ENCODE data around the gene MEDAG.

The MEDAG gene

GRCh38 chr13:30870049-30870884 is 35.8 kb upstream of the MEDAG start (continued):
- TF ChIP-seq, protein P1, sequence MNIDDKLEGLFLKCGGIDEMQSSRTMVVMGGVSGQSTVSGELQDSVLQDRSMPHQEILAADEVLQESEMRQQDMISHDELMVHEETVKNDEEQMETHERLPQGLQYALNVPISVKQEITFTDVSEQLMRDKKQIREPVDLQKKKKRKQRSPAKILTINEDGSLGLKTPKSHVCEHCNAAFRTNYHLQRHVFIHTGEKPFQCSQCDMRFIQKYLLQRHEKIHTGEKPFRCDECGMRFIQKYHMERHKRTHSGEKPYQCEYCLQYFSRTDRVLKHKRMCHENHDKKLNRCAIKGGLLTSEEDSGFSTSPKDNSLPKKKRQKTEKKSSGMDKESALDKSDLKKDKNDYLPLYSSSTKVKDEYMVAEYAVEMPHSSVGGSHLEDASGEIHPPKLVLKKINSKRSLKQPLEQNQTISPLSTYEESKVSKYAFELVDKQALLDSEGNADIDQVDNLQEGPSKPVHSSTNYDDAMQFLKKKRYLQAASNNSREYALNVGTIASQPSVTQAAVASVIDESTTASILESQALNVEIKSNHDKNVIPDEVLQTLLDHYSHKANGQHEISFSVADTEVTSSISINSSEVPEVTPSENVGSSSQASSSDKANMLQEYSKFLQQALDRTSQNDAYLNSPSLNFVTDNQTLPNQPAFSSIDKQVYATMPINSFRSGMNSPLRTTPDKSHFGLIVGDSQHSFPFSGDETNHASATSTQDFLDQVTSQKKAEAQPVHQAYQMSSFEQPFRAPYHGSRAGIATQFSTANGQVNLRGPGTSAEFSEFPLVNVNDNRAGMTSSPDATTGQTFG (tag by site-specific recombination; IDR thresholded peaks at IDR 0.05; ENCODE audit: borderline replicate concordance), result no peak
- TF ChIP-seq ZBTB20 (tag by site-specific recombination; IDR thresholded peaks at IDR 0.05), result no peak; the same call in 1 of the 2 replicates

DNA sequence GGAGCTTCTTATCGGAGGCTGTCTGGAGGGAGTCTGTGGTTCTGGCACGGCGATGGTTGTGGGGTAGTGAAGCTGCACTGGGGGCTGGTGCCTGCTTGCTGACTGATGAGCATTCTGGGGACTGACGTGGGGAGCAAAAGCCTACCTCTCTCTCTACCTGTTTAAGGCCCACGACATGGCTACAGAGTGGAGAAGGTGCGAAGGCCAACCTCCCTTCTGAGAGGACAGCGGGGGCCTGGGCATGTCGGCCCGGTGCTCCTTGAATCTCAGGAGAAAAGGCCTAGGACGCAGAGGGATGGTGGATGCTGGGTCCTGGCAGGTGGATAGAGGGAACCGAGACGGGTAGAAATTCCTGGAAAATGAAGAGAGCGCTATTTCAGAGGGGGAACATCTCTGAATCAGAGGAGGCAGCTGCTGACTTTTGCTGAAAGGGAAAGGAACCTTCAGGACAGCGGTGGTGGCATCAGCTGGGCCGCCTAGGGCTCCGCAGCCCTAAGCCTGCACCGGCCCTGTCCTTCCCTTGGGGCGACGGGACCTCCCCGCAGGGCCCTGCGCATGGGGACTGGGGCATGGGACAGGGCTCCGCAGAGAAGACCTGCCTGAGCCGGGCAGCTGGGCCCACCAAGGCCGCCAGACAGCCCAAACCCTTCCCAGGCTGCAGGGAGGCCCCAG is 35.0 kb upstream of the MEDAG start:
- Histone ChIP-seq H3K4me3 (ENCODE audit: low read depth, low read length) (no peak overlapping the region), H3K4me1 (ENCODE audit: control insufficient read depth, insufficient read depth, low read length) (no peaks in the 10 kb centered on the region), H3K9me3 (ENCODE audit: control insufficient read depth, insufficient read depth, low read depth, low read length) (no peaks in the 10 kb centered on the region), H3K27ac (ENCODE audit: extremely low read depth, low read depth, low read length) (no peak overlapping the region), H3K36me3 (ENCODE audit: control insufficient read depth in 2 of 2, insufficient read depth in 1 of 2, low read length in 2 of 2) (no peaks in the 10 kb centered on the region)
- TF ChIP-seq ZNF211 (tag by site-specific recombination; IDR thresholded peaks at IDR 0.05; ENCODE audit: low read depth), result no peak
- TF ChIP-seq HOXC10 (CRISPR knock-in tag; IDR thresholded peaks at IDR 0.05), result no peak
- no peak for TF ChIP-seq ZBTB8A (tag by site-specific recombination; IDR thresholded peaks at IDR 0.05)
- no peak for TF ChIP-seq ZNF18 (tag by site-specific recombination; IDR thresholded peaks at IDR 0.05)
- TF ChIP-seq ZNF777 (tag by site-specific recombination; IDR thresholded peaks at IDR 0.05; ENCODE audit: borderline replicate concordance), result no peak
- no peak for TF ChIP-seq ZNF23 (tag by site-specific recombination; IDR thresholded peaks at IDR 0.05; ENCODE audit: borderline replicate concordance)
- TF ChIP-seq ZNF548 (tag by site-specific recombination; IDR thresholded peaks at IDR 0.05), result no peak
- no peak for TF ChIP-seq ZNF133 (tag by site-specific recombination; IDR thresholded peaks at IDR 0.05)
- no peak for TF ChIP-seq ZNF266 (tag by site-specific recombination; IDR thresholded peaks at IDR 0.05; ENCODE audit: low read depth)
- no peak for TF ChIP-seq KLF9 (tag by site-specific recombination; IDR thresholded peaks at IDR 0.05; ENCODE audit: low read depth)
- TF ChIP-seq ZFP37 (tag by site-specific recombination; IDR thresholded peaks at IDR 0.05), result no peak
- TF ChIP-seq SCRT2 (tag by site-specific recombination; IDR thresholded peaks at IDR 0.05), result no peak
- TF ChIP-seq PRDM4 (tag by site-specific recombination; IDR thresholded peaks at IDR 0.05), result no peak
- TF ChIP-seq ZNF561 (tag by site-specific recombination; IDR thresholded peaks at IDR 0.05; ENCODE audit: borderline replicate concordance), result no peak
- TF ChIP-seq ZNF707 (tag by site-specific recombination; IDR thresholded peaks at IDR 0.05), result no peak
- no peak for TF ChIP-seq RBAK (tag by site-specific recombination; IDR thresholded peaks at IDR 0.05)
- TF ChIP-seq, protein P2, sequence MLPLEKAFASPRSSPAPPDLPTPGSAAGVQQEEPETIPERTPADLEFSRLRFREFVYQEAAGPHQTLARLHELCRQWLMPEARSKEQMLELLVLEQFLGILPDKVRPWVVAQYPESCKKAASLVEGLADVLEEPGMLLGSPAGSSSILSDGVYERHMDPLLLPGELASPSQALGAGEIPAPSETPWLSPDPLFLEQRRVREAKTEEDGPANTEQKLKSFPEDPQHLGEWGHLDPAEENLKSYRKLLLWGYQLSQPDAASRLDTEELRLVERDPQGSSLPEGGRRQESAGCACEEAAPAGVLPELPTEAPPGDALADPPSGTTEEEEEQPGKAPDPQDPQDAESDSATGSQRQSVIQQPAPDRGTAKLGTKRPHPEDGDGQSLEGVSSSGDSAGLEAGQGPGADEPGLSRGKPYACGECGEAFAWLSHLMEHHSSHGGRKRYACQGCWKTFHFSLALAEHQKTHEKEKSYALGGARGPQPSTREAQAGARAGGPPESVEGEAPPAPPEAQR (tag by site-specific recombination; IDR thresholded peaks at IDR 0.05), result no peak
- no peak for TF ChIP-seq ZNF24 (tag by site-specific recombination; IDR thresholded peaks at IDR 0.05)
- TF ChIP-seq ZNF394 (tag by site-specific recombination; IDR thresholded peaks at IDR 0.05; ENCODE audit: borderline replicate concordance), result no peak
- no peak for TF ChIP-seq ZNF221 (tag by site-specific recombination; IDR thresholded peaks at IDR 0.05; ENCODE audit: borderline replicate concordance)
- ChIA-PET CTCF (interaction anchor here (1.8 kb wide), 1 partner anchor 174 kb away, joined by 8 read pairs; no protein-coding TSS in a partner anchor), POLR2A (interaction anchor here (0.6 to 1.0 kb wide), 2 partner anchors 57 to 405 kb away, joined by 3 read pairs; partner anchors contain the start of gene HMGB1)
